ENCODE results near the gene MOB1B.
"Not testable (repeated sequence)": the region's sequence is repeated elsewhere in the genome, so short reads cannot be mapped to it uniquely, and the experiment has no call there.

MOB1B gene

DNA sequence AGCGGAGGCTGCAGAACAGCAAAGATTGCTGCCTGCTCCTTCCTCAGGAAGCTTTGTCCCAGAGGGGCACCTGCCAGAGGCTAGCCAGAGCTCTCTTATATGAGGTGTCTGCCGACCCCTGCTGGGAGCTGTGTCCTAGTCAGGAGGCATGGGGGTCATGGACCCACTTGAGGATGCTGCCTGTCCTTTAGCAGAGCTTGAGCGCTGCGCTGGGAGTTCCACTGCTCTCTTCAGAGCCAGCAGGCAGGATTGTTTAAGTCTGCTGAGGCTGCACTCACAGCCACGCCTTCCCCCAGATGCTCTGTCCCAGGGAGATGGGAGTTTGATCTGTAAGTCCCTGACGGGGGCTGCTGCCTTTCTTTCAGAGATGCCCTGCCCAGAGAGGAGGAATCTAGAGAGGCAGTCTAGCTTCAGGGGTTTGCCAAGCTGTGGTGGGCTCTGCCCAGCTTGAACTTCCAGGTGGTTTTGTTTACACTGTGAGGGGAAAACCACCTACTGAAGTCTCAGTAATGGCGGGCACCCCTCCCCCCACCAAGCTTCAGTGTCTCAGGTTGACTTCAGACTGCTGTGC is 102.2 kb downstream of the MOB1B start:
- H3K9me3 ChIP-seq (replicated peaks in 1 of 11): peaks cover under 1 to 28% (median 23%) of the 10 kb centered on the region in 11 experiments; a peak in 20 of 22 replicates
- H3K4me1 ChIP-seq: peaks cover 15 to 40% (median 27%) of the 10 kb centered on the region in 10 experiments
- peaks cover 27 to 84% (median 63%) of the 10 kb centered on the region in 11 experiments; a peak in 21 of 22 replicates for H4K20me1 ChIP-seq
- TF ChIP-seq Cebpa-rat (IDR thresholded peaks at IDR 0.05): no peak
- peak overlapping the region; percentile 3 to 72 (median 39); a peak in 16 of 22 replicates for H3K4me2 ChIP-seq
- peaks cover 23 to 87% (median 55%) of the 10 kb centered on the region in 11 experiments; a peak in 21 of 22 replicates for H3K36me3 ChIP-seq
- no peaks in the 10 kb centered on the region for H3K27me3 ChIP-seq
- H3K9ac ChIP-seq: peak overlapping the region in 5 of 11 experiments; percentile 1 to 31 (median 23); a peak in 2 of 22 replicates
- H3K27ac ChIP-seq: peak overlapping the region in 1 of 11 experiments; percentile 28; a peak in 2 of 22 replicates
- H3K4me3 ChIP-seq: no peak overlapping the region

DNA sequence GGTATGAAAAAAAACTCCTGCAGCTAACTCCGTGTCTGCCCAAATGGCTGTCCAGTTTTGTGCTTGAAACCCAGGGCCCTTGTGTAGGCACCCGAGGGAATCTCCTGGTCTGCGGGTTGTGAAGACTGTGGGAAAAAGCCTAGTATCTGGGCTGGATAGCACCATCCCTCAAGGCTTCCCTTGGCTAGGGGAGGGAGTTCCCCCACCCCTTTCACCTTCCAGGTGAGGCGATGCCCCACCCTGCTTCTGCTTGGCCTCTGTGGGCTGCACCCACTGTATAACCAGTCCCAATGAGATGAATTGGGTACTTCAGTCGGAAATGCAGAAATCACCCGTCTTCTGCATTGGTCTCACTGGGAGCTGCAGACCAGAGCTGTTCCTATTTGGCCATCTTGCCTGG is 102.9 kb downstream of the MOB1B start:
- Histone ChIP-seq H3K9me3 (replicated peaks in 1 of 11) (peaks cover 0 to 21% (median 16%) of the 10 kb centered on the region in 11 experiments; a peak in 19 of 22 replicates), H3K36me3 (peaks cover 17 to 81% (median 48%) of the 10 kb centered on the region in 11 experiments; a peak in 20 of 22 replicates), H4K20me1 (peaks cover 30 to 90% (median 68%) of the 10 kb centered on the region in 11 experiments; a peak in 21 of 22 replicates), H3K4me1 (peaks cover 15 to 40% (median 29%) of the 10 kb centered on the region in 10 experiments)
- H3K27me3 ChIP-seq, H3K4me2 ChIP-seq, H3K27ac ChIP-seq, H3K4me3 ChIP-seq, H3K9ac ChIP-seq: not testable (repeated sequence)

DNA sequence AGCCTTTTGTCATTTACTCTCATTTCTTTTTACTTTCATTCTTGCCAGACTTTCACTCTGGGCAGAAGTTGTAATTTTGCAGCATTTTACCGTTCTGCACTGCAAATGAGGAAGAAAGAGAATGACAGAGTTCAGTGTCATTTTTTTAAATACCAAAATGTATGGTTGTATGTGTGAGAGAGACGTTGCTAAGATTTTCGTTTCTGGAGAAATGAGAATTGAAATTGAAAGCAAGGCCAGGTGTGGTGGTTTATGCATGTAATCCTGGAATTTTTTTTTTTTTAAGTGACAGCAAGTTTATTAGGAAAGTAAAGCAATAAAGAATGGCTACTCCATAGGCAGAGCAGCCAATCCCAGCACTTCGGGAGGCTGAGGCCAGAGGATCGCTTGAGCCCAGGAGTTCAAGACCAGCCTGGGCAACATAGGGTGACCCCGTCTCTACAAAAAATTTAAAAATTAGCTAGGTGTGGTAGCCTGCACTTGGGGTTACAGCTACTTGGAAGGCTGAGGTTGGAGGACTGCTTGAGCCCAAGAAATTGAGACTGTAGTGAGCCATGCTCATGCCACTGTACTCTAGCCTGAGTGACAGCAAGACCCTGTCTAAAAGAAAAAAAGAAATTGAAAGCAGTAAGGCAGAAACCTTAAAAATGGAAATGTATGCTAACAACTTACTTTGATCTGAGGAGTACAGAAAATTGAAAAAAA is 104.2 kb downstream of the MOB1B start:
- peak overlapping the region in 2 of 11 experiments; percentile 7 to 36; a peak in 3 of 22 replicates for H3K27ac ChIP-seq
- peaks cover 0 to 14% (median 8%) of the 10 kb centered on the region in 11 experiments; a peak in 16 of 22 replicates for H3K9me3 ChIP-seq (replicated peaks in 1 of 11)
- H3K36me3 ChIP-seq: peaks cover 20 to 75% (median 44%) of the 10 kb centered on the region in 11 experiments; a peak in 20 of 22 replicates
- H3K4me1 ChIP-seq: peaks cover 15 to 40% (median 29%) of the 10 kb centered on the region in 10 experiments
- H4K20me1 ChIP-seq: peaks cover 30 to 92% (median 68%) of the 10 kb centered on the region in 11 experiments; a peak in 21 of 22 replicates
- no peak for TF ChIP-seq Cebpa-rat (IDR thresholded peaks at IDR 0.05)
- H3K4me2 ChIP-seq: peak overlapping the region in 6 of 11 experiments; percentile 1 to 59 (median 24); a peak in 7 of 22 replicates
- H3K27me3 ChIP-seq: no peaks in the 10 kb centered on the region
- H3K4me3 ChIP-seq: 0 out of 20 replicates have a peak overlapping the region, but pooled peaks of 1 of the 10 experiments have one; percentile 16
- peak overlapping the region in 2 of 11 experiments; percentile 5 to 12; a peak in 2 of 22 replicates for H3K9ac ChIP-seq

- Histone ChIP-seq H3K4me2 (no peak overlapping the region), H3K4me1 (peaks cover 15 to 35% (median 24%) of the 10 kb centered on the region in 10 experiments), H4K20me1 (peaks cover 28 to 74% (median 58%) of the 10 kb centered on the region in 11 experiments; a peak in 21 of 22 replicates), H3K9ac (peak overlapping the region in 1 of 11 experiments; percentile 3; a peak in 1 of 22 replicates), H3K27me3 (no peaks in the 10 kb centered on the region), H3K4me3 (no peak overlapping the region), H3K36me3 (peaks cover 25 to 77% (median 46%) of the 10 kb centered on the region in 11 experiments), H3K27ac (no peak overlapping the region), H3K9me3 (replicated peaks in 1 of 11) (peaks cover 0 to 21% (median 18%) of the 10 kb centered on the region in 11 experiments; a peak in 20 of 22 replicates)
- no peak for TF ChIP-seq Cebpa-rat (IDR thresholded peaks at IDR 0.05)
Measured at GRCh38 chr4:71008196-71008595, 106.0 kb downstream of the MOB1B start.

- Histone ChIP-seq H3K4me3 (no peak overlapping the region), H3K27me3 (no peaks in the 10 kb centered on the region), H3K36me3 (peaks cover 25 to 69% (median 45%) of the 10 kb centered on the region in 11 experiments), H3K4me1 (peaks cover 10 to 26% (median 16%) of the 10 kb centered on the region in 10 experiments), H3K27ac (no peak overlapping the region), H3K9ac (no peak overlapping the region), H3K9me3 (replicated peaks in 1 of 11) (peaks cover 0 to 30% (median 22%) of the 10 kb centered on the region in 11 experiments; a peak in 20 of 22 replicates), H4K20me1 (peaks cover 20 to 65% (median 50%) of the 10 kb centered on the region in 11 experiments; a peak in 21 of 22 replicates), H3K4me2 (no peak overlapping the region)
- no peak for TF ChIP-seq Cebpa-rat (IDR thresholded peaks at IDR 0.05)
Measured at GRCh38 chr4:71009086-71009485, 106.9 kb downstream of the MOB1B start.

DNA sequence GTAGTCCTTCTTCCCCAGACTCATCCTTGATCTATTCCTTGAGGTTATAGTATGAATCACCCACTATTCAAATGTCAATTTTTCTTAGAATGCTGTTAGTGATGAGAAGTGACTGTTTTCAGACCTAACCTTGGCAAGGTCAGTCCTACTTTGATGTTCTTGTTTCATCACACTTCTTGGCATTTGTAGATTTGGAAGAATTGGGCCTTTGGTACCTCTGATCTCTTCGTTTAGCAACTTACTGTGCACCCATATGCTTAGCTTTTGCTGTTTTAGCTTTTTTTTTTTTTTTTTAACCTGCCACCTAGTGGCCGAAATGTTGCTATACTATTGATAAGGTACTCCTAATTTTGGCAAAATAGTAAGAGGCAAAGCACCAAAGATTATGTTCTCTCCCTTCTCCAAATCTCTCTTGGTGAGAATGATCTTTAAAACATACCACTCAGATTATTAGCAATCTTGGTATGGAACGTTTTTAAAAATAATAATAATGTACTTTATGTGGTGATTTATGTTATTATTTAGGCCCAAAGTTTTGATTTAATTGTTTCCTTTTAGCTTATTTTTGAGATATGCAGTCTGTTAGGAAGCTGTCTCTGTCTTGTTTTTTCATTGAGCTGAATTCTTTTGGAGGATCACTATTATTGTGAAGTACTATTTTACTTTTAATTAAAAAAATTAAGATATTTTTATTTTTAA is 107.9 kb downstream of the MOB1B start:
- Histone ChIP-seq H3K4me2 (no peak overlapping the region), H3K27ac (no peak overlapping the region), H3K9me3 (replicated peaks in 1 of 11) (peaks cover 0 to 34% (median 25%) of the 10 kb centered on the region in 11 experiments; a peak in 20 of 22 replicates), H3K27me3 (no peaks in the 10 kb centered on the region), H3K4me1 (peaks cover under 1 to 17% (median 8%) of the 10 kb centered on the region in 10 experiments; a peak in 13 of 20 replicates), H3K4me3 (no peak overlapping the region), H4K20me1 (peaks cover 11 to 55% (median 41%) of the 10 kb centered on the region in 11 experiments; a peak in 21 of 22 replicates), H3K9ac (no peak overlapping the region), H3K36me3 (peaks cover 25 to 63% (median 42%) of the 10 kb centered on the region in 11 experiments)
- no peak for TF ChIP-seq Cebpa-rat (IDR thresholded peaks at IDR 0.05)

- H4K20me1 ChIP-seq: peaks cover 3 to 42% (median 29%) of the 10 kb centered on the region in 11 experiments; a peak in 19 of 22 replicates
Measured at GRCh38 chr4:71011451-71011850, 109.3 kb downstream of the MOB1B start.

DNA sequence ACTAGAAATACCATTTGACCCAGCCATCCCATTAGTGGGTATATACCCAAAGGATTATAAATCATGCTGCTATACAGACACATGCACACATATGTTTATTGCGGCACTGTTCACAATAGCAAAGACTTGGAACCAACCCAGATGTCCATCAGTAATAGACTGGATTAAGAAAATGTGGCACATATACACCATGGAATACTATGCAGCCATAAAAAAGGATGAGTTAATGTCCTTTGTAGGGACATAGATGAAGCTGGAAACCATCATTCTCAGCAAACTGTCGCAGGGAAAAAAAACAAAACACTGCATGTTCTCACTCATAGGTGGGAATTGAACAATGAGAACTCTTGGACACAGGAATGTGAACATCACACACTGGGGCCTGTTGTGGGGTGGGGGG is 115.2 kb downstream of the MOB1B start:
- H3K4me3 ChIP-seq, H3K9ac ChIP-seq, H3K4me1 ChIP-seq, H3K27ac ChIP-seq, H3K4me2 ChIP-seq, H3K27me3 ChIP-seq: not testable (repeated sequence)
- Histone ChIP-seq H3K9me3 (replicated peaks in 1 of 11) (peaks cover 0 to 25% (median 15%) of the 10 kb centered on the region in 11 experiments; a peak in 20 of 22 replicates), H3K36me3 (peaks cover 9 to 51% (median 35%) of the 10 kb centered on the region in 11 experiments), H4K20me1 (peaks cover 0 to 23% (median 5%) of the 10 kb centered on the region in 11 experiments; a peak in 11 of 22 replicates)

More at GRCh38 chr4:71011451-71011850, 109.3 kb downstream of the MOB1B start:
- Histone ChIP-seq H3K4me2 (no peak overlapping the region), H3K9me3 (replicated peaks in 1 of 11) (peaks cover 0 to 40% (median 25%) of the 10 kb centered on the region in 11 experiments; a peak in 20 of 22 replicates), H3K9ac (no peak overlapping the region), H3K27me3 (no peaks in the 10 kb centered on the region), H3K4me3 (no peak overlapping the region), H3K4me1 (peaks cover 0 to 6% (median 3%) of the 10 kb centered on the region in 10 experiments; a peak in 11 of 20 replicates), H3K36me3 (peaks cover 25 to 52% (median 39%) of the 10 kb centered on the region in 11 experiments), H3K27ac (no peak overlapping the region)
- no peak for TF ChIP-seq Cebpa-rat (IDR thresholded peaks at IDR 0.05)
